ENCODE measurements around the gene RHOBTB1.

DNA sequence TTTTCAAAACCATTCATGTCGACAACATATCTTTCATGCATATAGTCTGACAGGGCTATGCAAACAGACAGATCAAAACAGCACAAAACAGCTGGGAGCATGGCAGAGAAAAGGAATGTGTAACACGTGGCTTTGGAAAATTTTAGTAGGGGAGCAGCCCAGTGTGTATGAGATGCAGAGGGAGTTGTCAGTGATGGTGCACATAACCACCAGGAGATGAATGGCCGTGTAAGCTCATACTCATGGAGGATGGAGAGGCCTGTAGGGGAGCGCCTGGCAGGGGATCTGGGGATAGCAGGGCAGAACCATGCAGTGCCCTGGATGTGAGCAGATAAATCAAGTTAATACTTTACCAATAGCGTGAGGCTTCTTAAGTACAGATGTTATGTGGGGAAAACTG is 45.7 kb downstream of the RHOBTB1 start:
- TF ChIP-seq, protein P1, sequence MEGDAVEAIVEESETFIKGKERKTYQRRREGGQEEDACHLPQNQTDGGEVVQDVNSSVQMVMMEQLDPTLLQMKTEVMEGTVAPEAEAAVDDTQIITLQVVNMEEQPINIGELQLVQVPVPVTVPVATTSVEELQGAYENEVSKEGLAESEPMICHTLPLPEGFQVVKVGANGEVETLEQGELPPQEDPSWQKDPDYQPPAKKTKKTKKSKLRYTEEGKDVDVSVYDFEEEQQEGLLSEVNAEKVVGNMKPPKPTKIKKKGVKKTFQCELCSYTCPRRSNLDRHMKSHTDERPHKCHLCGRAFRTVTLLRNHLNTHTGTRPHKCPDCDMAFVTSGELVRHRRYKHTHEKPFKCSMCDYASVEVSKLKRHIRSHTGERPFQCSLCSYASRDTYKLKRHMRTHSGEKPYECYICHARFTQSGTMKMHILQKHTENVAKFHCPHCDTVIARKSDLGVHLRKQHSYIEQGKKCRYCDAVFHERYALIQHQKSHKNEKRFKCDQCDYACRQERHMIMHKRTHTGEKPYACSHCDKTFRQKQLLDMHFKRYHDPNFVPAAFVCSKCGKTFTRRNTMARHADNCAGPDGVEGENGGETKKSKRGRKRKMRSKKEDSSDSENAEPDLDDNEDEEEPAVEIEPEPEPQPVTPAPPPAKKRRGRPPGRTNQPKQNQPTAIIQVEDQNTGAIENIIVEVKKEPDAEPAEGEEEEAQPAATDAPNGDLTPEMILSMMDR (IDR thresholded peaks at IDR 0.05): no peak
- TF ChIP-seq, protein P2, sequence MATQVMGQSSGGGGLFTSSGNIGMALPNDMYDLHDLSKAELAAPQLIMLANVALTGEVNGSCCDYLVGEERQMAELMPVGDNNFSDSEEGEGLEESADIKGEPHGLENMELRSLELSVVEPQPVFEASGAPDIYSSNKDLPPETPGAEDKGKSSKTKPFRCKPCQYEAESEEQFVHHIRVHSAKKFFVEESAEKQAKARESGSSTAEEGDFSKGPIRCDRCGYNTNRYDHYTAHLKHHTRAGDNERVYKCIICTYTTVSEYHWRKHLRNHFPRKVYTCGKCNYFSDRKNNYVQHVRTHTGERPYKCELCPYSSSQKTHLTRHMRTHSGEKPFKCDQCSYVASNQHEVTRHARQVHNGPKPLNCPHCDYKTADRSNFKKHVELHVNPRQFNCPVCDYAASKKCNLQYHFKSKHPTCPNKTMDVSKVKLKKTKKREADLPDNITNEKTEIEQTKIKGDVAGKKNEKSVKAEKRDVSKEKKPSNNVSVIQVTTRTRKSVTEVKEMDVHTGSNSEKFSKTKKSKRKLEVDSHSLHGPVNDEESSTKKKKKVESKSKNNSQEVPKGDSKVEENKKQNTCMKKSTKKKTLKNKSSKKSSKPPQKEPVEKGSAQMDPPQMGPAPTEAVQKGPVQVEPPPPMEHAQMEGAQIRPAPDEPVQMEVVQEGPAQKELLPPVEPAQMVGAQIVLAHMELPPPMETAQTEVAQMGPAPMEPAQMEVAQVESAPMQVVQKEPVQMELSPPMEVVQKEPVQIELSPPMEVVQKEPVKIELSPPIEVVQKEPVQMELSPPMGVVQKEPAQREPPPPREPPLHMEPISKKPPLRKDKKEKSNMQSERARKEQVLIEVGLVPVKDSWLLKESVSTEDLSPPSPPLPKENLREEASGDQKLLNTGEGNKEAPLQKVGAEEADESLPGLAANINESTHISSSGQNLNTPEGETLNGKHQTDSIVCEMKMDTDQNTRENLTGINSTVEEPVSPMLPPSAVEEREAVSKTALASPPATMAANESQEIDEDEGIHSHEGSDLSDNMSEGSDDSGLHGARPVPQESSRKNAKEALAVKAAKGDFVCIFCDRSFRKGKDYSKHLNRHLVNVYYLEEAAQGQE (IDR thresholded peaks at IDR 0.05; ENCODE audit: insufficient read depth in 1 of 2, low read depth in 2 of 2, low read length in 1 of 2): no peak

Measured in Panc1 (cell line).